K562 (cell line): ENCODE data around the gene CLCN2.

Source experiments
- CBFB ChIP-seq: sonication (generic); formaldehyde crosslinking; IDR thresholded peaks from 2 replicates; pipeline ENCODE4 v1.4.0; 2020; ENCODE audit warnings: mild to moderate bottlenecking, missing genetic modification reagents
- CBX3 ChIP-seq, 2 experiments: IDR thresholded peaks; 1 replicate in 1 of 2; 2 replicates in 1 of 2; pipeline ENCODE4 v1.6.1; 2012; ENCODE audit warnings: inconsistent platforms in 2 of 2, low read length in 2 of 2, borderline replicate concordance in 1 of 2, control low read depth in 1 of 2
- CTCF ChIP-seq, 3 experiments: IDR thresholded peaks in 2 of 3; conservative IDR thresholded peaks in 1 of 3; 2 replicates each; pipeline ENCODE4 v1.5.1; 2011 to 2012; ENCODE audit warnings: low read length in 3 of 3, mild to moderate bottlenecking in 3 of 3, control low read depth in 2 of 3, improper control_type of control experiment in 1 of 3, inconsistent platforms in 1 of 3, low read depth in 1 of 3, mixed read lengths in 1 of 3, moderate library complexity in 1 of 3; ENCODE audit not compliant: insufficient read depth in 2 of 3
- LARP7 ChIP-seq: fragments of 450-650 bp; IDR thresholded peaks from 2 replicates; pipeline ENCODE4 v1.6.1; 2016
- TCF3 ChIP-seq: sonication (generic); formaldehyde crosslinking; IDR thresholded peaks from 2 replicates; pipeline ENCODE4 v1.4.0; 2020; ENCODE audit warnings: mild to moderate bottlenecking, missing genetic modification reagents
- ZBTB1 ChIP-seq: sonication (generic); formaldehyde crosslinking; IDR thresholded peaks from 2 replicates; pipeline ENCODE4 v1.8.1; 2023; ENCODE audit warnings: missing genetic modification reagents, low read depth, mild to moderate bottlenecking, borderline replicate concordance
- ZFP1 ChIP-seq: fragments of 450-650 bp; formaldehyde crosslinking; IDR thresholded peaks from 2 replicates; pipeline ENCODE4 v1.4.0; 2020; ENCODE audit warnings: mild to moderate bottlenecking, mixed read lengths
- ZFP30 ChIP-seq: fragments of 250-450 bp; sonication (Bioruptor Pico); IDR thresholded peaks from 2 replicates; pipeline ENCODE4 v1.8.0; 2022; ENCODE audit warnings: moderate library complexity, mild to moderate bottlenecking, inconsistent platforms, borderline replicate concordance
- ZNF217 ChIP-seq: sonication (generic); formaldehyde crosslinking; IDR thresholded peaks from 2 replicates; pipeline ENCODE4 v1.8.0; 2022; ENCODE audit warnings: mild to moderate bottlenecking, missing genetic modification reagents
- ZNF384 ChIP-seq: IDR thresholded peaks from 2 replicates; pipeline ENCODE4 v1.6.1; 2012; ENCODE audit warnings: low read depth, low read length, improper control_type of control experiment

GRCh38 chr3:184315543-184315867, 45.9 kb downstream of the CLCN2 start:
- TF ChIP-seq LARP7 (no peak), ZBTB1 (CRISPR knock-in tag) (no peak), CBX3 (IDR thresholded peaks at IDR 0.05; ENCODE audit: borderline replicate concordance in 1 of 2, low read length in 2 of 2) (no peak), TCF3 (no peak), CTCF (IDR thresholded peaks at IDR 0.05 in 2 of 3, conservative IDR thresholded peaks at IDR 0.05 in 1 of 3; ENCODE audit: insufficient read depth in 2 of 3, low read depth in 1 of 3, low read length in 3 of 3) (no peak), CBFB (no peak), ZFP1 (CRISPR knock-in tag) (no peak), ZNF384 (no peak), ZNF217 (no peak), ZFP30 (CRISPR knock-in tag) (no peak)
